HepG2 (cell line): ENCODE data around the gene NOSIP. TPM values are rescaled to one million over a fixed set of nuclear protein-coding genes. Genes with fewer than 3 reads are reported as not detected.

Experiments used
- ATAC-seq: fragments of 200-7000 bp; cut with Tn5 transposase; 3 replicates; pipeline ENCODE4 v1.9.1; 2020; ENCODE audit warnings: mild to moderate bottlenecking, moderate library complexity
- Bru-seq: library from RNA; stranded (reverse); fragments of 400-500 nt; gene quantifications from one replicate; lab custom pipeline; 2021; lab: Mats Ljungman, UMichigan
- BruChase-seq, 2 experiments: library from RNA; stranded (reverse); fragments of 400-500 nt; gene quantifications; one replicate each; lab custom pipeline; 2021; lab: Mats Ljungman, UMichigan
- BruUV-seq: library from RNA; stranded (reverse); fragments of 400-500 nt; replicated peaks from 2 replicates; lab custom pipeline; 2021; lab: Mats Ljungman, UMichigan
- CTCF ChIA-PET: fragments of 300-600 bp; formaldehyde crosslinking; extraction: SDS; loops from one replicate; lab custom pipeline; 2021; ENCODE audit warnings: low total read pairs, inconsistent platforms, low intra/inter-chr PET ratio; lab: Yijun Ruan, JAX
- POLR2A ChIA-PET: fragments of 350-600 bp; sonication (Branson Sonifier 250); formaldehyde crosslinking; loops from one replicate; lab custom pipeline; 2020; ENCODE audit warnings: antibody characterized with exemption, inconsistent platforms; lab: Yijun Ruan, JAX
- DNase-seq: peaks from one replicate; pipeline ENCODE4 v3.0.0-alpha.2; 2015; ENCODE audit warnings: low spot score
- FAIRE-seq: peaks from 3 replicates; lab custom pipeline; 2011; peaks lifted over from hg19 to GRCh38; lab: Jason Lieb, UNC
- H2AFZ ChIP-seq: one replicate; pipeline ENCODE4 v1.6.1; 2011; ENCODE audit warnings: low read length, inconsistent platforms
- H3K27ac ChIP-seq: fragments of 300-600 bp; 3 replicates; pipeline ENCODE4 v1.8.0; 2011; ENCODE audit warnings: mixed run types, mild to moderate bottlenecking, mixed read lengths, low read length, inconsistent platforms; ENCODE audit not compliant: insufficient read depth; ENCODE audit errors: extremely low read length
- H3K27me3 ChIP-seq, 2 experiments: fragments of 200-600 bp in 1 of 2; 2 replicates in 1 of 2; 3 replicates in 1 of 2; pipeline versions ENCODE4 v1.6.0 to v1.8.0; 2011; ENCODE audit warnings: low read length in 2 of 2, mild to moderate bottlenecking in 2 of 2, moderate library complexity in 2 of 2, inconsistent platforms in 1 of 2; ENCODE audit not compliant: insufficient read depth in 2 of 2, control insufficient read depth in 1 of 2
- H3K36me3 ChIP-seq, 2 experiments: fragments of 200-600 bp in 1 of 2; replicated peaks in 1 of 2; 2 replicates in 1 of 2; 3 replicates in 1 of 2; pipeline versions ENCODE4 v1.5.1 to v1.8.0; 2011; ENCODE audit warnings: low read length in 2 of 2, inconsistent platforms in 1 of 2; ENCODE audit not compliant: insufficient read depth in 2 of 2, control insufficient read depth in 1 of 2
- H3K4me1 ChIP-seq: 2 replicates; pipeline ENCODE4 v1.5.1; 2012; ENCODE audit warnings: low read length, inconsistent platforms; ENCODE audit not compliant: insufficient read depth
- H3K4me2 ChIP-seq: 2 replicates; pipeline ENCODE4 v1.6.0; 2011; ENCODE audit warnings: low read depth, low read length, inconsistent platforms
- H3K4me3 ChIP-seq, 3 experiments: fragments of 200-600 bp in 1 of 3; sonication (generic), shearing (Covaris generic) in 1 of 3; replicated peaks in 1 of 3; 2 replicates each; pipeline ENCODE4 v1.5.1; 2011 to 2016; ENCODE audit warnings: low read length in 3 of 3, inconsistent platforms in 2 of 3, low read depth in 2 of 3, mild to moderate bottlenecking in 2 of 3, control low read depth in 1 of 3, mixed read lengths in 1 of 3; ENCODE audit not compliant: insufficient read depth in 1 of 3
- H3K79me2 ChIP-seq: one replicate; pipeline ENCODE4 v1.6.1; 2011; ENCODE audit warnings: low read length, inconsistent platforms; ENCODE audit not compliant: insufficient read depth
- H3K9ac ChIP-seq: 2 replicates; pipeline ENCODE4 v1.6.0; 2011; ENCODE audit warnings: mild to moderate bottlenecking, low read depth, low read length, inconsistent platforms; ENCODE audit not compliant: insufficient read depth
- H3K9me3 ChIP-seq: 2 replicates; pipeline ENCODE4 v1.5.1; 2012; ENCODE audit warnings: mild to moderate bottlenecking, low read length
- H4K20me1 ChIP-seq: 2 replicates; pipeline ENCODE4 v1.6.0; 2011; ENCODE audit warnings: inconsistent platforms, mild to moderate bottlenecking, low read length, moderate library complexity; ENCODE audit not compliant: insufficient read depth
- CENPX ChIP-seq: sonication (generic); formaldehyde crosslinking; IDR thresholded peaks from 2 replicates; pipeline ENCODE4 v1.9.0; 2021; ENCODE audit warnings: mild to moderate bottlenecking, missing genetic modification reagents, moderate library complexity
- HNRNPK ChIP-seq: fragments of 200-400 bp; formaldehyde crosslinking; IDR thresholded peaks from 2 replicates; pipeline ENCODE4 v1.6.1; 2018; ENCODE audit warnings: low read length, low read depth, moderate library complexity, mild to moderate bottlenecking; ENCODE audit not compliant: poor library complexity, severe bottlenecking
- PBX3 ChIP-seq: sonication (generic); formaldehyde crosslinking; IDR thresholded peaks from 2 replicates; pipeline ENCODE4 v1.8.1; 2023; ENCODE audit warnings: missing genetic modification reagents, inconsistent platforms, borderline replicate concordance
- SNAI1 ChIP-seq: sonication (generic); formaldehyde crosslinking; IDR thresholded peaks from 2 replicates; pipeline ENCODE4 v1.5.0; 2020; ENCODE audit warnings: mild to moderate bottlenecking, missing genetic modification reagents, borderline replicate concordance
- ZFYVE20 ChIP-seq: sonication (generic); formaldehyde crosslinking; IDR thresholded peaks from 2 replicates; pipeline ENCODE4 v1.8.0; 2023; ENCODE audit warnings: low read depth, mild to moderate bottlenecking, moderate library complexity, missing genetic modification reagents, borderline replicate concordance
- ZNF547 ChIP-seq: sonication (generic); formaldehyde crosslinking; IDR thresholded peaks from 2 replicates; pipeline ENCODE4 v1.5.1; 2020; ENCODE audit warnings: mild to moderate bottlenecking, missing genetic modification reagents
- ZNF737 ChIP-seq: sonication (generic); formaldehyde crosslinking; IDR thresholded peaks from 2 replicates; pipeline ENCODE4 v1.5.0; 2020; ENCODE audit warnings: missing genetic modification reagents, mild to moderate bottlenecking, borderline replicate concordance
- ZNF773 ChIP-seq: sonication (generic); formaldehyde crosslinking; IDR thresholded peaks from 2 replicates; pipeline ENCODE4 v1.4.0; 2020; ENCODE audit warnings: missing genetic modification reagents, borderline replicate concordance
- ZNF775 ChIP-seq: sonication (generic); formaldehyde crosslinking; IDR thresholded peaks from 2 replicates; pipeline ENCODE4 v1.4.0; 2020; ENCODE audit warnings: missing genetic modification reagents, mild to moderate bottlenecking, moderate library complexity, borderline replicate concordance
- WGBS: methylation state at CpG from one replicate; pipeline ENCODE4 v1.1.6; 2017; ENCODE audit warnings: low lambda C conversion rate; 5-methylcytosine and 5-hydroxymethylcytosine counted together
- in situ Hi-C: cut with HindIII; loops from 2 replicates; pipeline ENCODE4 v1.10.0; 2017; ENCODE audit warnings: low pct_unique_long_range_greater_than_20kb; ENCODE audit not compliant: extremely low pct_ligation_motif_present
- intact Hi-C: fragments of 100-400 bp; cut with micrococcal nuclease; formaldehyde crosslinking; loops from one replicate; pipeline ENCODE4 v1.10.0; 2022; ENCODE audit not compliant: unreplicated experiment
- long read RNA-seq, 2 experiments: library from RNA in 1 of 2; library from polyadenylated mRNA in 1 of 2; stranded (forward) in 1 of 2; unstranded in 1 of 2; transcript quantifications; one replicate each; pipeline ENCODE4 v2.0.0, GENCODE V29; 2019 to 2022
- polyA minus RNA-seq, 3 experiments: library from RNA; depleted of rRNA, polyadenylated mRNA; stranded (reverse); fragments of >200 nt; gene quantifications; 2 replicates each; pipeline ENCODE4 v1.2.3, GENCODE V29; 2011; ENCODE audit warnings: low replicate concordance in 1 of 3
- polyA plus RNA-seq, 8 experiments: library from polyadenylated mRNA; depleted of rRNA in 3 of 8; stranded (reverse) in 7 of 8; unstranded in 1 of 8; fragments of >200 nt; fragmentation: Illumina TruSeq in 4 of 8; extraction: Trizol in 4 of 8; gene quantifications; 2 replicates each; pipeline versions ENCODE4 v1.2.1 to v1.2.3, GENCODE V29; 2011 to 2016; ENCODE audit warnings: low read depth in 4 of 8, missing spikeins in 1 of 8, mixed read lengths in 1 of 8; ENCODE audit not compliant: insufficient read depth in 1 of 8
- total RNA-seq, 5 experiments: library from RNA; depleted of rRNA; stranded (reverse); fragments of >200 nt; fragmentation: Illumina TruSeq; extraction: Trizol; gene quantifications; 2 replicates each; pipeline ENCODE4 v1.2.3, GENCODE V29; 2016; ENCODE audit warnings: low read depth in 1 of 5
- TF ChIP-seq, protein P1 (sequence below), 2 experiments: sonication (generic) in 1 of 2; formaldehyde crosslinking in 1 of 2; IDR thresholded peaks; 2 replicates each; pipeline versions ENCODE4 v1.5.1 to v1.6.1; 2011 to 2020; ENCODE audit warnings: borderline replicate concordance in 1 of 2, low read depth in 1 of 2, low read length in 1 of 2, mild to moderate bottlenecking in 1 of 2, missing genetic modification reagents in 1 of 2, moderate library complexity in 1 of 2

NOSIP gene, protein sequence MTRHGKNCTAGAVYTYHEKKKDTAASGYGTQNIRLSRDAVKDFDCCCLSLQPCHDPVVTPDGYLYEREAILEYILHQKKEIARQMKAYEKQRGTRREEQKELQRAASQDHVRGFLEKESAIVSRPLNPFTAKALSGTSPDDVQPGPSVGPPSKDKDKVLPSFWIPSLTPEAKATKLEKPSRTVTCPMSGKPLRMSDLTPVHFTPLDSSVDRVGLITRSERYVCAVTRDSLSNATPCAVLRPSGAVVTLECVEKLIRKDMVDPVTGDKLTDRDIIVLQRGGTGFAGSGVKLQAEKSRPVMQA
- total RNA-seq (2016; rRNA removed; fragmentation: Illumina TruSeq; extraction: Trizol) (78.0 and 81.4 TPM in 2 replicates), polyA plus RNA-seq (2011; rRNA removed) (54.3 and 58.4 TPM in 2 replicates), polyA minus RNA-seq (2011; rRNA and poly(A)+ RNA removed; ENCODE audit: low replicate concordance) (91.2 and 148 TPM in 2 replicates), Bru-seq, nascent RNA (percentile 53 among the genes with signal in this experiment), BruChase-seq, experiment 1, labeled RNA remaining after a 6-hour chase (percentile 54 among the genes with signal in this experiment), BruChase-seq, experiment 2, labeled RNA remaining after a 2-hour chase (percentile 56 among the genes with signal in this experiment)
- 40.9 and 41.1 TPM in 2 replicates for total RNA-seq (2016; cell fraction: cytosol; rRNA removed; fragmentation: Illumina TruSeq; extraction: Trizol; ENCODE audit: low read depth)
- 74.5 and 94.1 TPM in 2 replicates for total RNA-seq (2016; cell fraction: insoluble cytoplasmic fraction; rRNA removed; fragmentation: Illumina TruSeq; extraction: Trizol)
- 33.6 and 34.5 TPM in 2 replicates for total RNA-seq (2016; cell fraction: membrane; rRNA removed; fragmentation: Illumina TruSeq; extraction: Trizol)
- 36.2 and 36.7 TPM in 2 replicates for total RNA-seq (2016; cell fraction: nucleus; rRNA removed; fragmentation: Illumina TruSeq; extraction: Trizol)
- polyA plus RNA-seq (2011; cell fraction: cytosol; rRNA removed) = 53.5 and 96.5 TPM in 2 replicates
- polyA plus RNA-seq (2011; cell fraction: nucleus; rRNA removed) = 112 and 135 TPM in 2 replicates
- 35.5 and 41.6 TPM in 2 replicates for polyA plus RNA-seq (2012)
- 38.2 and 39.1 TPM in 2 replicates for polyA plus RNA-seq (2016; cell fraction: cytosol; fragmentation: Illumina TruSeq; extraction: Trizol; ENCODE audit: low read depth)
- 86.7 and 88.4 TPM in 2 replicates for polyA plus RNA-seq (2016; cell fraction: insoluble cytoplasmic fraction; fragmentation: Illumina TruSeq; extraction: Trizol; ENCODE audit: low read depth)
- polyA plus RNA-seq (2016; cell fraction: membrane; fragmentation: Illumina TruSeq; extraction: Trizol; ENCODE audit: low read depth) = 28.0 and 28.7 TPM in 2 replicates
- 63.0 and 67.6 TPM in 2 replicates for polyA plus RNA-seq (2016; cell fraction: nucleus; fragmentation: Illumina TruSeq; extraction: Trizol; ENCODE audit: insufficient read depth, low read depth)
- polyA minus RNA-seq (2011; cell fraction: cytosol; rRNA and poly(A)+ RNA removed) = 26.7 and 28.8 TPM in 2 replicates
- polyA minus RNA-seq (2011; cell fraction: nucleus; rRNA and poly(A)+ RNA removed) = 18.2 and 20.6 TPM in 2 replicates
- long read RNA-seq, experiment 1, transcript NOSIP-204 (9 exons, 1,005 nt) = major isoform, 55 of 66 reads
- long read RNA-seq, experiment 1, partial matches to known transcripts = 6 of 66 reads
- long read RNA-seq, experiment 1, other reads (novel, unspliced or antisense) = 3 of 66 reads
- long read RNA-seq, experiment 2, transcript NOSIP-201 (9 exons, 1,000 nt) = minor isoform, 8 of 114 reads
- long read RNA-seq, experiment 2, transcript NOSIP-204 (9 exons, 1,005 nt) = major isoform, 64 of 114 reads
- long read RNA-seq, experiment 2, partial matches to known transcripts = 32 of 114 reads
- long read RNA-seq, experiment 2, other reads (novel, unspliced or antisense) = 10 of 114 reads

GRCh38 chr19:49580264-49581006 is at the start of gene NOSIP:
TSS of gene NOSIP (minus strand) at chr19:49580556. CDS start at chr19:49560691, 19,865 bp downstream.
- FAIRE-seq (peak; percentile 91), DNase-seq (peak; percentile 93), ATAC-seq (peak; percentile 94)
- Histone ChIP-seq H3K36me3 (peaks cover 0 to 3% of the 10 kb centered on the region in 2 experiments; a peak in 1 of 5 replicates), H2AFZ (peak within 1 kb of the TSS; percentile 97), H3K4me1 (peaks cover 35% of the 10 kb centered on the region), H3K27ac (peak within 1 kb of the TSS; percentile 61), H4K20me1 (no peaks in the 10 kb centered on the region), H3K4me2 (peak within 1 kb of the TSS; percentile 88), H3K27me3 (peaks cover 0 to 5% of the 10 kb centered on the region in 2 experiments; a peak in 1 of 5 replicates), H3K4me3 (peak within 1 kb of the TSS; percentile 75 to 94 (median 88)), H3K9ac (peak within 1 kb of the TSS; percentile 94), H3K9me3 (no peaks in the 10 kb centered on the region), H3K79me2 (peaks cover 40% of the 10 kb centered on the region)
- BruUV-seq = no TSS peak
- in situ Hi-C loops = no loop called here
- intact Hi-C loops = loop anchor here (2.0 kb wide), 1 partner anchor 96 kb away; the partner anchor contains the start of gene PRMT1
- WGBS = 5% methylated on average over 28 of the region's 31 CpGs
- CTCF ChIA-PET = interaction anchor here (2.8 kb wide), 1 partner anchor 10 kb away, joined by 8 read pairs; no protein-coding TSS in a partner anchor
- POLR2A ChIA-PET = interaction anchor here (0.6 to 3.7 kb wide), 12 partner anchors 10 to 228 kb away, joined by 3 to 22 read pairs (median 8); partner anchors contain the start of genes FCGRT, PRR12, RPS11 and RRAS
- TF ChIP-seq CENPX (CRISPR knock-in tag) (no peak), ZNF775 (no peak), ZNF547 (CRISPR knock-in tag) (no peak), ZNF773 (no peak), ZNF737 (CRISPR knock-in tag) (peak; percentile 89; the same call in 1 of the 2 replicates), PBX3 (no peak), ZFYVE20 (CRISPR knock-in tag) (no peak), HNRNPK (no peak), SNAI1 (CRISPR knock-in tag) (no peak)
- TF ChIP-seq, protein P1, sequence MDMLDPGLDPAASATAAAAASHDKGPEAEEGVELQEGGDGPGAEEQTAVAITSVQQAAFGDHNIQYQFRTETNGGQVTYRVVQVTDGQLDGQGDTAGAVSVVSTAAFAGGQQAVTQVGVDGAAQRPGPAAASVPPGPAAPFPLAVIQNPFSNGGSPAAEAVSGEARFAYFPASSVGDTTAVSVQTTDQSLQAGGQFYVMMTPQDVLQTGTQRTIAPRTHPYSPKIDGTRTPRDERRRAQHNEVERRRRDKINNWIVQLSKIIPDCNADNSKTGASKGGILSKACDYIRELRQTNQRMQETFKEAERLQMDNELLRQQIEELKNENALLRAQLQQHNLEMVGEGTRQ (IDR thresholded peaks at IDR 0.05; ENCODE audit: low read depth, low read length) = no peak
- TF ChIP-seq, protein P1 (CRISPR knock-in tag; IDR thresholded peaks at IDR 0.05; ENCODE audit: borderline replicate concordance) = no peak
